GM12891 (cell line): ENCODE measurements around the gene APOH.

Source experiments
- POLR2A ChIP-seq: IDR thresholded peaks from 2 replicates; pipeline ENCODE4 v1.6.1; 2011; ENCODE audit warnings: low read depth, low read length, control low read depth
- POLR2AphosphoS5 ChIP-seq: IDR thresholded peaks from 2 replicates; pipeline ENCODE4 v1.6.1; 2011; ENCODE audit warnings: low read depth, low read length, control low read depth

- TF ChIP-seq POLR2AphosphoS5 (no peak), POLR2A (no peak)
These were observed 746 bp upstream of the APOH start for GRCh38 chr17:66229783-66230538.
